Measurements from ENCODE around the gene RBCK1. TPM values are rescaled to one million over a fixed set of nuclear protein-coding genes. Genes with fewer than 3 reads are reported as not detected.

RBCK1 gene
- total and polyA plus RNA-seq, 9 of the 15 experiments (the other 6 are each of a cell fraction or from before 2014, with no cell fraction given), result 5.9 to 59.3 (median 26.5) TPM

GRCh38 chr20:400128-400453, 8.0 kb upstream of the RBCK1 start:
- POLR2A ChIA-PET, result interaction anchor here (0.7 to 8.7 kb wide), 14 partner anchors 9 to 324 kb away, joined by 3 to 95 read pairs (median 4); partner anchors contain the start of gene TRIB3
- WGBS (ENCODE audit: insufficient coverage, low coverage, missing lambda C conversion rate), result 36% methylated on average over 2 of the region's 2 CpGs

More at GRCh38 chr20:400128-400453, 8.0 kb upstream of the RBCK1 start:
- FAIRE-seq, result no peak
- Histone ChIP-seq H3K9me1 (ENCODE audit: control insufficient read depth, insufficient read depth, low read length) (no peaks in the 10 kb centered on the region), H3K79me2 (ENCODE audit: control insufficient read depth, insufficient read depth, low read length) (no peaks in the 10 kb centered on the region), H3K36me3 (ENCODE audit: control insufficient read depth, insufficient read depth, low read length) (peaks cover 30% of the 10 kb centered on the region; the same call in 2 of the 3 replicates), H3K9ac (ENCODE audit: insufficient read depth in 1 of 2, low read depth in 2 of 2, low read length in 2 of 2) (no peak overlapping the region), H3K4me2 (ENCODE audit: insufficient read depth, low read length) (peak overlapping the region; percentile 46; the same call in 1 of the 2 replicates), H2AFZ (ENCODE audit: low read depth, low read length) (peak overlapping the region; percentile 77; the same call in 1 of the 2 replicates), H3K4me3 (no peak overlapping the region), H3K4me1 (replicated peaks in 1 of 2; ENCODE audit: control insufficient read depth in 2 of 2, insufficient read depth in 2 of 2, low read length in 2 of 2) (peaks cover 7 to 26% of the 10 kb centered on the region in 2 experiments; a peak in 4 of 5 replicates), H3K27ac (ENCODE audit: extremely low read depth, low read depth, low read length) (peak overlapping the region; percentile 70; the same call in 1 of the 3 replicates), H4K20me1 (replicated peaks; ENCODE audit: control insufficient read depth, insufficient read depth, low read length) (no peaks in the 10 kb centered on the region), H3K27me3 (ENCODE audit: control insufficient read depth in 2 of 2, insufficient read depth in 2 of 2, low read length in 2 of 2) (no peaks in the 10 kb centered on the region), H3K9me3 (replicated peaks; ENCODE audit: control insufficient read depth, insufficient read depth, low read depth, low read length) (0 out of 2 replicates have a peak, but pooled peaks cover 3% of the 10 kb centered on the region)
- TF ChIP-seq POLR2G (IDR thresholded peaks at IDR 0.05; ENCODE audit: low read depth, low read length) (0 out of 2 replicates have a peak, but pooled peaks have one; percentile 15), ZNF311 (CRISPR knock-in tag; IDR thresholded peaks at IDR 0.05) (0 out of 2 replicates have a peak, but pooled peaks have one; percentile 55), CHD4 (IDR thresholded peaks at IDR 0.05; ENCODE audit: insufficient read depth, insufficient replicate concordance, low read depth, low read length, poor library complexity, severe bottlenecking) (no peak), ZNF316 (IDR thresholded peaks at IDR 0.05) (no peak), TFAM (CRISPR knock-in tag; conservative IDR thresholded peaks at IDR 0.05) (no peak), PTTG1 (tag; IDR thresholded peaks at IDR 0.05; ENCODE audit: low read depth) (0 out of 2 replicates have a peak, but pooled peaks have one; percentile 7), SP2 (IDR thresholded peaks at IDR 0.05; ENCODE audit: extremely low read depth, low read depth, low read length, poor library complexity, severe bottlenecking) (no peak), BMI1 (IDR thresholded peaks at IDR 0.05; ENCODE audit: low read length) (no peak), NR2F6 (CRISPR knock-in tag; IDR thresholded peaks at IDR 0.05) (no peak)
- no peak for ATAC-seq
- intact Hi-C loops (cut with micrococcal nuclease), result loop anchor here (5.0 kb wide), 1 partner anchor 62 kb away; the partner anchor contains the start of gene TBC1D20
- in situ Hi-C loops (cut with MboI), result no loop called here
- CTCF ChIA-PET (ENCODE audit: low intra/inter-chr PET ratio), result no interaction called here
- no TSS peak for BruUV-seq (replicated peaks)
- no peak for DNase-seq (ENCODE audit: extremely low read depth in 1 of 4, low spot score in 3 of 4)
